GM18870 (cell line): Measurements from ENCODE around the gene NTMT1.
"Not testable (repeated sequence)": the region's sequence is repeated elsewhere in the genome, so short reads cannot be mapped to it uniquely, and the experiment has no call there.

Experiments used
- ATAC-seq: cut with Tn5 transposase; IDR thresholded peaks from one replicate; pipeline ENCODE4 v1.9.1; 2021; ENCODE audit warnings: moderate library complexity; ENCODE audit not compliant: unreplicated experiment

Gene NTMT1

DNA sequence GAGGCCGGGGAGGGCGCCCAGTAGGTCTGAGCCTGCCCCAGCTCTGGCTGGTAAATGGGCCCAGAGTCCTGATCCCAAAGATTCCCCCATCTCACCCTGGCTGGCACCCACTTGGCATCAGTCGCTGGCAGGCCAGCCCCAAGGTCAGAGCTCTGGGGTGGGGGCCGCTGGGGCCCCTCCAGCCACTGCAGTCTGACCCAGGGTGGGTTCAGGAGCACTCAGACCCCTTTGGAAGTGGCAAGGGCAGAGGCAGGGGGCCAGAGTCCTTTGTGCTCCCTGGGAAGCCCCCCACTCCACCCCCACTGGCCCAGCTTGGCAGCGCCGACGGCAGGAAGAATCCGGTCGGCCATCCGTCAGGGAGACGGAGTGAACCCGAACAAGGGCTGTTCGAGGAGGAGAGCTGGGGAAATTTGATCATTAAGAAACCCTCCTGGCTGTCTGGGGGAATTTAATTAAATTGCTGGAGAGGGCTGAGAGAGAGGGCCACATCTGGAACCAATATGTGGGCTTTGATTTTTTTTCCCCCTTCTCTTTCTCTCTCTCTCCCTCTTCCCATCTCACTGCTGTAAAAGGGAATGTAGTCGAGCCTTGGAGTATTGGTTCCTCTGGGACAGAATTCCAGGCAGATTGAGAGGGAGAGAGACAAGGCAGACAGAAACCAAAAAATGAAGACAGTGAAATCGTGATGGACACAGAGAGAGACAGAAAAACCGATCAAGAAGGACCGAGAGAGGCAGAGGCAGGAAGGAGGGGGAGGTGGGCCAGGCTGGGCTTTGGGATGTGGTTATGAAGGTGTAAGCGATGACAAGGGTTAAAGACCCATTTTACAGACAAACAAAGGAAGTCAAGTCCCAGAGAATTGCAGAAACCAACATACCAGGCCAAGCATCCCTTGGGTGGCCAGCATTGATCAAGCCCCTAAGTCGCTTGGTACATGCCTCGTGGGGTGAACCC lies 24.0 kb downstream of the NTMT1 start:
- no peak for ATAC-seq

DNA sequence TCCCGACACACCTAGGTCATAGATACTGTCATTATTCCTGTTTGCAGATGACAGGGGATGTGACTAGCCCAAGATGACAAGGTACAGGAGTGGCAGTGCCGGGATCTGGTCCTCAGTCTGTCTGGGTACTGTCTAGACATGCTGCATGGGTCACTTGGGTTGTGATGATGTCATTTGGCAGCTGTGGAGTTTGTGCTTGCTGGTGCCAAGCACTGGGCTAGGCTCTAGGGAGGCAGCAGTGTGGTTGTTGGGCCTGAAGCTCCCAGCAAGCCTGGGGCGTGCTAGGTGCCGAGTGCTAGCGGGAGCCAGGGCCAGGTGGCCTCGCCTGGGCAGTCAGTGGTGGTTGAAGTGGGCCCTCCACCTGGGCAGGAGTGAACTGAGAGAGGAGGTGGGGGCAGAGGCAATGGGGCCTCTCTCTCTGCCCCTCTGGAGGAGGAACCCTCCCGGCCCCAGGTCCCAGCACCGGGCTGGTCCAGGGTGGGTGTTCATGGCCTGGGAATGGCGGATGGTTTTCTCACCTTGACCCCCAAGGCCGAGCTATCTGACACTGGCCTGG lies 24.8 kb downstream of the NTMT1 start:
- no peak for ATAC-seq

DNA sequence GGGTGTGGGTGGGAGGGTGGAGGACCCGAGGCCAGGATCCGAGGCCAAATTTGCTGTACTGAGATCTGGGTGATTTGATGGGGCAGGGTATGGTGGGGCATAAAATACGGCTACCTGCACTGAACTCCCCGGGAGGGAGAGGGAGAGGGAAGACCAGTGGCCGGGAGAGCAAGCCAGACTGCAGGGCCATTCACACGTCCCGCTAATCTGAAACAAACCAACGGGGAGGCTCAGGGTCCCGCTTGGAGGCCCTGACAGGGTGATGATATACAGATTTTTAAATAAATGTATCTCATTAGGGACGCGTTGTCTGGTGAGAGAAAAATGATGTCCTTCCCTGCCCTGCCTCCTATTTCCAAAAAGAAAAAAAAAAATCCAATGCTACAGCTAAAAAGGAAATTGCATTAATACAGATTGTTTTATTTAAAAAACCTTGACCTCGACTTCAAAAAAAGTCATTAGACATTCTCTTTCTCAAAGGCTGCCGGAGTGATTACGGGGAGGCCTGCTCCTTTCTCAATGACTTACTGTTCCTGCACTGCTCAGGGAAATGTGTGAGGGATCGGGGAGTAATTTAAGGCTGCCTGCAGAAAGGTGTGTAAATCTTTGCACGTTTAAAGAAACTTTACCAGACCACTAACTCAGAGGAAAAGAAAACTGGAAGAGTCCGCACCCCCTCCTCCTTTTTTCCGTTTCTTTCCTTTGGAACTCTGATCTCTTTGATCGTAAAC lies 28.0 kb downstream of the NTMT1 start:
- no peak for ATAC-seq

DNA sequence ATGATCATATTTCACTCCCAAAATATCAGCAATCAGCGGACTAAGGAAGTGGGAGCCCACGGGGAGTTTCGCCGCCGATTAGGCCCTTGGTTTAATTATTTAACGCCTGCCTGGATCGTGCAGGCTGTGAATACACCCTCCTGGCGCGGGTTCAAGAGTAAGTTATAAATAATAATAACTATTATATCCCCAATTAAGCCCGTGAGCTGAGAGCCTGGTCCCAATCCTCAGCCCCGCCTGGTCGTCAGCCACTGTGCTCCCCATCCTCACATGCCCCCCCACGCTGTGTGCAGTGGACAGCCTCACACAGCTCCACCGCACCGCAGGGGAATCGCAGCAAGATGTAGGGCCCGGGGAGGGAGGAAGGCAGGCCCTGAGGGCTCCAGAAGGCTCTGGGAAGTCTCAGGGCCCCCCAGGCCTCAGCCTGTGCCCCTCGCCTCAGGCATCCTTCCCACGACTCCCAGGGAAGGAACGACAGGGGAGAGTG lies 28.6 kb downstream of the NTMT1 start:
- no peak for ATAC-seq

DNA sequence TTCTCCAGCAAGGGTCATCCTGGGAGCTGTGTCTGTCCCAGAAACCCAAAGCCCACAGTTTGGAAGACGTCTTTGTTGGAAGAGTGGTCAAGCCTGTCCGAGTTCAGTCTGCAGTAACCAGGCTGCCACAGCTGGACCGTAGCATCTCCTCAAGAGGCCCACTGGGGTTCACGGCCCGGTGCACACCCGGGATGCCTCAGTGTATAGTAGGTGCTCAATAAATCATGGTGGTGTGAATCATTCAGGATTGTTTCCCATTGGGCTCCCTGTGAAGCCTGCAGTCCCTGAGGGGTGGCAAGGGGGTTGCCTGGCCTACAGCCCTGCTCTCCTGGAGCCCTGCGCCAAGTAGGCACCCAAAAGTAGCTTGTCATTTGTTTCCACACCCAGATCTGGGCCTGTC lies 29.2 kb downstream of the NTMT1 start:
- no peak for ATAC-seq

DNA sequence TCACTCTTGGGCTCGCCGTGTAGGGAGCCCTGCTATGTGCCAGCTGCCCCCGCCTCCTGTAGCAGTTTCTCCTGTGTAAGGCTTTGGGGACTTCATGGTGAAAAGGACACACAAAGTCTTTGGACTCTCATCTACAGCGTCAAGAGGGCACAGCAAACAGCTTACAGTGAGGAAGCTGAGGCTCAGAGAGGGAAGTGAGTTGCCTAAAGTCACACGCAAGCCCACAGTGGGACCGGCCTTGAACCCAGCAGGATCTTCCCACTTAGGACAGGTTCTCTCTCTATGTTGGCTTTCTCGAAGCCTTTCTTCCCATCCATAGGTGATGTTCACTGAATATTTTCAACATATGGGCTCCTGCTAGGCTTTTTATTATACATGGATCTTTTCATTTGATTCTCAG lies 29.7 kb downstream of the NTMT1 start:
- no peak for ATAC-seq

DNA sequence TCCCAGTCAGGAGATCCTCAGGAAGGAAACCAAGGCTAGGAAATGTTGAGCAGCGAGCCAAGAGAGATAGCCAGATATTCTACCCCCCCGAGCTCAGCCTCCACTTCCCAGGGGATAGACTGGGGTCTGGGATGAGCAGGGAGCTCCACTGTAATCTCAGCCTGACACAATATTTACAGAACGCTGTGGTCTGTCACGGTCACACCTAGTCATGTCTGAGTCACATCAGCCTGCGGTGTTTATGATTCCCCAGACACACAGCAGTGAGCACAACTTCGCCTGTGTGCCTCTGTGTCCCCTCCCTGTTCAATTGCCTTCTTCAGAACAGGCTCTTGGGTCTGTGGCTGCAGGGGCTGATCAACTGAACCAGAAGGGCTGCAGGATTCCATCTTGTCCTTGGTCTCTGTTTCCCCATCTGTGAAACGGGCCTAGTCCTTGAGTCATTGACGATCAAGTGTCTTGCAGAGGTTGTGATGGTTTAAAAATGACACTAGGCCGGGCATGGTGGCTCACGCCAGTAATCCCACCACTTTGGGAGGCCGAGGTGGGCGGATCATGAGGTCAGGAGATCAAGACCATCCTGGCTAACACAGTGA lies 30.9 kb downstream of the NTMT1 start:
- no peak for ATAC-seq

DNA sequence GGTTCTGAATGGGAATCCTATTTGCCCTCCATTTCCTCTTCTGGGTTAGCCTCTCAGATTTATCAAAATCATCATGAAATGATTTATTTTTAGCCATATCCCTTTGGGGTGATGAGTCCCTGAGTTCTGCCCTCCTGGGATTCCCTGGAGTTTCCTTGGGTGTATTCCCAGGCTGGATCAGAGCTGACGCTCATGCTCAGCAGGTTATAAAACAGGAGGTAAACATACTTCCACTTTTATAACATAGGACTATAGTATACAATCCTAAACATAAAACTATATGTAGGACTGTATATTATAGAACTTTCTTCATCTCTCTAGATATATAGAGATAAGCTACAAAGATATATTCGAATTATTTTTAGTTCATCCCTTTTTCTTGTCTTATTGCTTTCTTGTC lies 35.1 kb downstream of the NTMT1 start:
- no peak for ATAC-seq

DNA sequence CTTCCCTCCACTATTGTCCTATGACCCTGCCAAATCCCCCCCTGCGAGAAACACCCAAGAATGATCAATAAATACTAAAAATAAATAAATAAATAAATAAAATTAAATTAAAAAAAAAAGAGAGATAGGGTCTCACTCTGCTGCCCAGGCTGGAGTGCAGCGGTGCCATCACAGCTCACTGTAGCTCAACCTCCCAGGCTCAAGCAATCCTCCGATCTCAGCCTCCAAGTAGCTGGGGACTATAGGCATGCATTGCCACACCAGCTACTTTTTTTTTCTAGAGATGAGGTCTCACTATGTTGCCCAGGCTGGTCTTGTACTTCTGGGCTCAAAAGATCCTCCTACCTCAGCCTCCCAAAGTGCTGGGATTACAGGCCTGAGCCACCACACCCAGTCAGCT lies 36.3 kb downstream of the NTMT1 start:
- ATAC-seq, result not testable (repeated sequence)

DNA sequence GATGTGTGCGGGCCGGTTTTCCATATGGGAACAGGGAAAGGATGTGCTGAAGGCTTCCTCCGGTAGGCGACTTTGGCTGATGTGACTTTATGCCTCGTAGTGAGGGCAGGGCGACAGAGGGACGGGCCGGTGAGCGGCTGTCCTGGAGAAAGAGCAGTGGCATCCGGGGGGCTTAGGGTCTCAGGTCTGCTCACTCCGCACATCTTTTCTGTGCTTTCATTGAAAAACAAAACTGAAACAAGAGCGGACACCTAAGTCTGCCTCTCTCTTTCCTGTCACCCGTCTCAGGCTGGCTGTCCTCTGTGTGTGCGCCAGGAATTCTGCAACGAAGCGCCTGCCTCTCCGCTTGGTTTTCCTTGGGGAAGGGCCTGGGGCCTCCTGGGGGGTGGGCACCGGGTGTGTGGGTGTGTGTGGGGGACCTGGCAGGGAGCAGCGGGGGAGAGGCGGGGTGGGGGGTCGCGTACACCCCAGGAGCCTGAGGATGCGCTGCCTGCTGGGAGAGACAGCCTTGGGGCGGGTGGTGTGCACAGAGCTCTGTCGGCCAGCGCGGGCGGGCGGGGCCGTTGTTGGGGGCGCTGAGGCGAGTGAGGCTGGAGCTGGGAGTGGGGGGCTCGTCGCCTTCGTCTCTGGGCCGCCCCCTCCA lies 38.9 kb downstream of the NTMT1 start:
- ATAC-seq, result no peak

DNA sequence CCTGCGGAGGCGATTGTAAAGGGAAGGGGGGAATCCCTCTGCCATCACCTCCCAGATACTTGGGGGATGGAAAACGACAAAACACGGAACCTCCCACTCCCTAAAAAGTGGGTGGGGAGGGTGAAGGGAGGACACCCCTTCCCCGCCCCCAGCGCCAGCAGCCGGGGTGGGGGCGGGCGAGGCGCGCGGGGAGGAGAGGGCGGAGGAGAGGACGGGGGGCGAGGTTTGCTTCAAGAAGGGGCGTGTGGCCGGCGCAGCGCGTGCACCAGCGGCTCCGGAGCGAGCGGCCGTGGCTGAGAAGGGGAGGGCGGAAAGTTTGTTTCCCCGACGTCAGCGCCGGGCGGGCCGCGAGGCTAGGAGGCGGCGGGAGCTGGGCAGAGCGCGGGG lies 39.4 kb downstream of the NTMT1 start, which contains the start of gene PRRX2:
PRRX2 (plus strand) TSS at position 259 of the 387 bp plus-strand sequence. CDS start 221 bp downstream, outside the sequence.
- ATAC-seq, result no peak

DNA sequence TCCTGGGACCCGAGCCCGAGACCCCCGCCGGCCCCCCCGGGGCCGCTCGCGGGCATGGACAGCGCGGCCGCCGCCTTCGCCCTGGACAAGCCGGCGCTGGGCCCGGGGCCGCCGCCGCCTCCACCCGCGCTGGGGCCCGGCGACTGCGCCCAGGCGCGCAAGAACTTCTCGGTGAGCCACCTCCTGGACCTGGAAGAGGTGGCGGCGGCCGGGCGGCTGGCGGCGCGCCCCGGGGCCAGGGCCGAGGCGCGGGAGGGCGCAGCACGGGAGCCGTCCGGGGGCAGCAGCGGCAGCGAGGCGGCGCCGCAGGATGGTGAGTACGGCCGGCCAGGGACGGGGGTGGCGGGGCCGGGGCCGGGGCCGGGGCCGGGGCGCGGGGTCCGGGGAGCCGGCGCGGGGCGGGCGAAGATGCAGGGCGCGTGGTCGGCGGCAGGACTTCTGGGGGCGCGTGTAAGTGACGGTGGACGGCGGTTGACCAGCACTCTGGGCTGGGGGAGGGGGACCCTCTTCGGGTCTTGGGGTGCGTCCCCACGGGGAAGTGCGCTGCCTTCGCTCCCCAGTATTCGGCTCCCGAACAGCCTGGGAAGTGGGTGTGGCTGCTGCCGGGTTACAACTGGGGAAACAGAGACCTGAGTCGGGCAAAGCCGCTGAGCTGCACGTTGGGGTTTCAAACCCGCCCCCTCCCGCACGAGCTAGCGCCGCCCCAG lies 40.0 kb downstream of the NTMT1 start:
- ATAC-seq, result no peak

DNA sequence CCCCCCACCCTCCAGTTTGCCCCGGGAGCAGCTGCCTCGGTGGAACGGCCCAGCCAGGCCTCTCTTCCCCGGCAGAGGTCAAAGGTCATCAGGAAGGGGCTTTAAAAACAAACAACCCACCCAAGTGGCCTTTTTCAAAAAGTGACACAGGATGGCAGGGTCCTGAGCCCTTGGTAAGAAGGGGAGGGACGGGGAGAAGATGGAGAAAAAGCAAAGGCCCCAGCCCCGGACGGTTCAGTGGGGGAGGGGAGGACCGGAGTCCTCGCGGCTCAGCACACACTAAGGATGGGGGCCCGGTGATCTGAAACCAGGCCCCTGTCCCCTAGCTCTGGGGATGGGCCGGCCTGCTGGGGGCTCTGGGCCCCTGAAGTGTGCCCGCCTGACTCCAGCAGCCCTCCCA lies 40.6 kb downstream of the NTMT1 start:
- ATAC-seq, result no peak

DNA sequence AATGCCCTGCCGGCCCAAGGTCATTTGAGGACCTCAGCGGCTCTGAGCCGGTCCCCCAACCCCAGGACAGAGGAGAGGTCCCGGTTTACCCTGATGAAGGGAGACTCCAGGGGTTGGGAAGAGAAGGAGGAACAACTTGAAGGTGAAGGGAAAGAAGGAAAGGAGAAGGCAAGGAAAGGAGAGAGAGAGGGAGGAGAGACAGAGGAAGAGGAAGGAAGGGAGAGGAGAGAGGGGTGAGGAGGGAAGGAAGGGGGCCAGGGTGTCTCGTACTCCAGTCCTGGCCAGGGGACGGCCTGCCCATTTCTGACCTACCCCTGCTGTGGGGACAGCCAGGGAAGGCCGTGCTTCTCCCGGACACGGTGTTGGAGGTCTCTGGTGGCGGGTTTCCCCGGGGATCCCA lies 41.4 kb downstream of the NTMT1 start:
- ATAC-seq, result no peak

DNA sequence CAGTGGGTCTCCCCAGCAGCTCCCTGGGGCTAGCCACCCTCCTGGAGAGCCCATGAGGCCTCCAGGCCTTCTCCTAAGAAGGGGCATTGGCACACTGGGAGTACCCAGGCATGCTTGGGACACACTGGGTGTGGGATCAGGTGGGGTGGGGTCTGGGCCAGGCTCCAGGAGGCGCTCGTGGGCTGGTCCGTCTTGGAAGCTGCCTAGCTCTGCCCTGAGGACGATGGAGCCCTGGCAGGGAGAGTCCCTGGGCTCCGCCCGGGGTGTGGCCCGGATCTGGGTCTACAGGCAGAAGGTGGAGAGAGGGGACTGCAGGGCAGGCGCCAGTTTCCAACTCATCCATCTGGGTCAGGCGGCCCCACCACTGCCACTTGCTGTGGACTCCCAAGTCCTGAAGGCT lies 41.9 kb downstream of the NTMT1 start:
- no peak for ATAC-seq

DNA sequence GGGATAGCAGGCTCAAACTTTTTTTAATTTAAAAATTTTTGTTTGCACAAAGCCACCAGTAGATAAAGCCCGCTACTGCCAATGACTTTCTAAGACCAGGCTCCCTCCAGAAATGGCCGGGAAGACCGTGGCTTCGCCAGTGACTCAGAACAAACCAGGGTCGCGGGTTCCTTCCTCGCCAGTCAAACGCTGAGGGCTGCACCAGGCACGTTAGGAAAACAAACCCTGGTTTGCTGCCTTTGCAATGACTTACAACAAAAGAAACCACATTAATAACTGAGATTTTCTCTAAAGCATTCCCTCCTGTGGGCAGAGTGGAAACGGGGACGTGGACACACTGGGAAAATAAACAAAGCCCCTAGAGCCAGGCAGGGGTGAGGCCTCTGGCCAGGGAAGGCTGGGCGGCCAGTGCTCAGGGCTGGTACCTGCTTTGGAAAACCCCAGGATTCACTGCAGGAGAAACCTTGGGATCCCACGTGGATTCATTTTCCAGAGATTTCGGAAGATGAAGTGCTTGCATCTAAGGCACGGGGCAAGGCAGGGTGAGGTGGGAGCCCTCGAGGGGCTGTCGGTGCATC lies 43.3 kb downstream of the NTMT1 start:
- no peak for ATAC-seq

DNA sequence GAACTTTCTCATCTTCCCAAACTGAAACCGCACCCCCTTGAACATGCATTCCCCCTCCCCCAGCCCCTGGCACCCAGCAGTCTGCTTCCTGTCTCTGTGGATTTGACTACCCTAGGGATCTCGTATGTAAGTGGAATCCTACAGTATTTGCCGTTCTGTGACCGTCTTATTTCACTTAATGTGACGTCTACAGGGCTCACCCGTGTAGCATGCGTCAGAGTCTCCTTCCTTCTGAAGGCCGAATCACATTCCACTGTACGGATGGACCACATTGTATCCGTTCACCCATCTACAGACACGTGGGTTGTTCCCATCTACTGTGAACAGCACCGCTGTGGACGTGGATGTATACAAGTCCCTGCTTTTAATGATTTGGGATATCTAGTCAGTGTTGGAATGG lies 44.0 kb downstream of the NTMT1 start:
- ATAC-seq, result no peak

DNA sequence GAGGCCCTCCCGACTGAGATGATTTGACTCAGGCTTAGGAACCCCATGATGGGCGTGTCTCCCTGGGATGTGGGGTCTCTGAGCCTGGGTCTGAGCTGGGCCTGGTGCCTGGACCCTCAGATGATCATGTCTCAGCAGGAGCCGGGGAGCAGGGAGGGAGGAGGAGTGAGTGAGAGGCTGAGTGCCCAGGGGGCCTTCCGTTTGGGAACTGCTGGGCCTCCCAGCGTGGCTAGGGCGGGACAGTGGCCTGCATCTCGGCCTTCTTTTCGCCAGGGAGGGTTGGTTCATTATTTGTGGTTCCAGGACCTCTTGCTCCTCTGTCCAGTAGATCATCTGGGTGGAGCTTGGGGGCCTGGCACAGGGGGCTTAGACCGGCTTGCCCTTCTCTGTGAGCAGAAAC lies 45.1 kb downstream of the NTMT1 start:
- ATAC-seq, result no peak

DNA sequence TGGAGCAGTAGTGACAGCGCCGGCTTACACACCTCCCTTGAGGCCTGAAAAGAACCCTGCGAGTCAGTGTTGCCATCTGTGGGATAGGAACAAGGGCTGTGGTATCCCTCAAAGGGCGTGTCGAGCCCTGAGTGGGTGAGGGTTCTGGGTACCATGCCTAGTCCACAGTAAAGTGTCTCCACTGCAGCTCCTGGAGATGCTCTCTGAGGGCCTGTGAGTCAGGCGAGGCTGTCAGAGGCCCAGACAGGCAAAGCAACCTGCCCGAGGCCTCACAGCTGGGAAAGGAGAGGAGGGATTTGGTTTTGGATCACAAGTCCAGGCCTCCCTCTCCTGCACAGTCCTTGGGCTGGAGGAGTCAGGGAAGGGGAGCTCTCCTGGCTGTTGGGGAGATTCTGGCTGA lies 45.6 kb downstream of the NTMT1 start:
- ATAC-seq, result no peak

DNA sequence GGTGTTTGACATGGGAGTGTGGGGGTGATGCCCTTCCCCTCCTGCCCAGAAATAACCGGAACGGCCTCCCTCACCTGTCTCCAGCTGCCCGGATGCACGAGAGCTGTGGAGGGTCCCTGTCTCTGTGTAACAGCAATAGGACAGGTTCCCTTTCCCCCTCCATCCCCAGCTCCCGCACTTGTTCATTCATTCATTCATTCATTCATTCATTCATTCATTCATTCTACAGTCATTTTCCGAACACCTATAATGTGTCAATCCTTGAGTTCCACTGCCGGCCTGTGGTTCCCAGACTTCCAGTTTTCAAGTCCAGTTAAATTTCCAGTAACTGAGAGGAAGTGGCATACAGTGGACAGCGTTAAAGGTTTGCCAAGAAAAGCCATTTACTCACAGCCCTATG lies 46.7 kb downstream of the NTMT1 start:
- no peak for ATAC-seq
